Endodermal cell (in vitro differentiated cells): ENCODE data around the gene VIPR2. TPM values are rescaled to one million over a fixed set of nuclear protein-coding genes. Genes with fewer than 3 reads are reported as not detected.

Experiments used
- DNase-seq: peaks from one replicate; pipeline ENCODE4 v3.0.0-alpha.2; 2017
- H3K27ac ChIP-seq: 2 replicates; pipeline ENCODE4 v1.5.1; 2013; ENCODE audit warnings: mild to moderate bottlenecking, low read depth, low read length, moderate library complexity
- H3K27me3 ChIP-seq: 2 replicates; pipeline ENCODE4 v1.6.1; 2013; ENCODE audit warnings: mild to moderate bottlenecking, low read length, moderate library complexity; ENCODE audit not compliant: insufficient read depth, control insufficient read depth, poor library complexity, severe bottlenecking
- H3K36me3 ChIP-seq: 2 replicates; pipeline ENCODE4 v1.7.0; 2013; ENCODE audit warnings: mild to moderate bottlenecking, low read length, moderate library complexity; ENCODE audit not compliant: control insufficient read depth, insufficient read depth
- H3K4me1 ChIP-seq: one replicate; pipeline ENCODE4 v1.7.0; 2013; ENCODE audit warnings: low read length; ENCODE audit not compliant: control insufficient read depth, insufficient read depth
- H3K4me3 ChIP-seq: 2 replicates; pipeline ENCODE4 v1.5.1; 2013; ENCODE audit warnings: mild to moderate bottlenecking, low read length, moderate library complexity
- H3K9ac ChIP-seq: 2 replicates; pipeline ENCODE4 v1.6.1; 2013; ENCODE audit warnings: mild to moderate bottlenecking, low read length, moderate library complexity; ENCODE audit not compliant: poor library complexity, severe bottlenecking; ENCODE audit errors: extremely low read depth
- H3K9me3 ChIP-seq: 2 replicates; pipeline ENCODE4 v1.6.1; 2013; ENCODE audit warnings: mild to moderate bottlenecking, low read length, moderate library complexity; ENCODE audit not compliant: control insufficient read depth
- H3K27ac Mint-ChIP-seq: 2 replicates; pipeline ENCODE4 v1.8.0; 2020; ENCODE audit warnings: mixed read lengths
- H3K27me3 Mint-ChIP-seq: 2 replicates; pipeline ENCODE4 v1.8.0; 2021; ENCODE audit warnings: mild to moderate bottlenecking, mixed read lengths; ENCODE audit not compliant: insufficient read depth
- H3K36me3 Mint-ChIP-seq: 2 replicates; pipeline ENCODE4 v1.8.0; 2020; ENCODE audit warnings: low read depth, mixed read lengths
- H3K4me1 Mint-ChIP-seq: 2 replicates; pipeline ENCODE4 v1.8.0; 2020; ENCODE audit warnings: mixed read lengths
- H3K4me3 Mint-ChIP-seq: 2 replicates; pipeline ENCODE4 v1.8.0; 2020; ENCODE audit warnings: mild to moderate bottlenecking, moderate library complexity, mixed read lengths
- H3K9me3 Mint-ChIP-seq: 2 replicates; pipeline ENCODE4 v1.8.0; 2020; ENCODE audit warnings: mild to moderate bottlenecking, mixed read lengths
- CTCF ChIP-seq: fragments of 200-600 bp; sonication (generic); conservative IDR thresholded peaks from 2 replicates; pipeline ENCODE4 v1.5.0; 2021; ENCODE audit warnings: antibody characterized with exemption, mild to moderate bottlenecking
- WGBS, 2 experiments: methylation state at CpG; one replicate each; pipeline versions ENCODE4 v1.1.5 to v1.1.7; 2013; ENCODE audit warnings: missing lambda C conversion rate in 2 of 2, mixed read lengths in 1 of 2; ENCODE audit not compliant: insufficient coverage in 1 of 2, insufficient read length in 1 of 2; 5-methylcytosine and 5-hydroxymethylcytosine counted together
- total RNA-seq, 2 donors: library from RNA; stranded (reverse); fragmentation: NEBNext Ultra II Directional in 1 of 2; extraction: Animal tissue kit (Norgen Biotek cat#: 25700) in 1 of 2; gene quantifications; 2 replicates in 1 of 2; 3 replicates in 1 of 2; pipeline ENCODE4 v1.2.1, GENCODE V29; 2021

Gene VIPR2
- total RNA-seq, 2 donors from 2014 or later: 0.64 to 1.8 TPM

DNA sequence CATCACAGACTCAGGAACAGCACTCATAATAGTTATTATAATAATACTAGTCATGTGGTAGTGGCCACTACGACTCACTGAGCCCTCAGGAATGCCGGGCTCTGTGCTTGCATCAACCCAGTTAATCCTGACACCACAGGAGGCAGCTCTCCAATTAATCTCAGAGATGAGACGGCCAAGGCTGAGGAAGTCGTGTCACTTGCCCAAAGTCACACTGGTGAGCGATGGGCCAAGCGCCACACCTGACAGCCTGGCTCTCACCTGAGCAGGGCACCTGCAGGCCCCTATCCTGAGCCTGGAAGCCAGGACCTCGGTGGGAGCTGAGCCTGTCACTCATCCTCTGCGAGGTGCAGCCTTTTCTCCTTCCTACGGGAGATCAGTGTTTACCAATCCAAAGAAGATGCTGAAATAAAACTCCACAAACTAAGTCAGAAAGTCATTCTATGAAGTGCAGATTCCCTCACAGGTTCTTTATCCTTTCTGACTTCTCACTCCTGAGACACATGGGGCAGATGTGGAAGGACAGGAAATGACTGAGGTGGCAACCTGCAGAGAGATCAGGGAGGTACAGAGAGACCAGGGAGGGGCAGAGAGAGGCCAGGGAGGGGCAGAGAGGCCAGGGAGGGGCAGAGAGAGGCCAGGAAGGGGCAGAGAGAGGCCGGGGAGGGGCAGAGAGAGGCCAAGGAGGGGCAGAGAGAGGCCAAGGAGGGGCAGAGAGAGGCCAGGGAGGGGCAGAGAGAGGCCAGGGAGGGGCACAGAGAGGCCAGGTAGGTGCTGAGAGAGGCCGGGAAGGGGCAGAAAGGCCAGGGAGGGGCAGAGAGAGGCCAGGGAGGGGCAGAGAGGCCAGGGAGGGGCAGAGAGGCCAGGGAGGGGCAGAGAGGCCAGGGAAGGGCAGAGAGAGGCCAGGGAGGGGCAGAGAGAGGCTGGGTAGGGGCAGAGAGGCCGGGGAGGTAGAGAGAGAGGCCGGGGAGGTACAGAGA lies 38.5 kb downstream of the VIPR2 start:
- Histone ChIP-seq H3K4me1 (no peaks in the 10 kb centered on the region), H3K36me3 (no peaks in the 10 kb centered on the region), H3K9ac (no peak overlapping the region), H3K27ac (no peak overlapping the region), H3K27me3 (no peaks in the 10 kb centered on the region), H3K4me3 (no peak overlapping the region), H3K9me3 (peaks cover 8% of the 10 kb centered on the region)
- no peak for TF ChIP-seq CTCF
- DNase-seq: peak; percentile 83
- H3K36me3 Mint-ChIP-seq: peaks cover 10% of the 10 kb centered on the region
- H3K4me1 Mint-ChIP-seq: peaks cover 5% of the 10 kb centered on the region
- no peak overlapping the region for H3K4me3 Mint-ChIP-seq
- 52 to 68% methylated on average over 6 to 13 of the region's 13 CpGs for WGBS, 2 experiments
- H3K27ac Mint-ChIP-seq: peak overlapping the region; percentile 46
- no peaks in the 10 kb centered on the region for H3K27me3 Mint-ChIP-seq
- peaks cover 14% of the 10 kb centered on the region for H3K9me3 Mint-ChIP-seq

- H3K27me3 Mint-ChIP-seq: no peaks in the 10 kb centered on the region
- peaks cover 22% of the 10 kb centered on the region for H3K9me3 Mint-ChIP-seq
- no peaks in the 10 kb centered on the region for H3K36me3 ChIP-seq
- H3K27ac Mint-ChIP-seq: no peak overlapping the region
- no peak overlapping the region for H3K4me3 ChIP-seq
- no peak for DNase-seq
- no peaks in the 10 kb centered on the region for H3K4me1 ChIP-seq
- H3K27me3 ChIP-seq: no peaks in the 10 kb centered on the region
- H3K36me3 Mint-ChIP-seq: peaks cover 15% of the 10 kb centered on the region
- whole genome bisulfite sequencing, 2 experiments: 90 to 95% methylated on average over 8 to 14 of the region's 14 CpGs
- peaks cover 8% of the 10 kb centered on the region for H3K9me3 ChIP-seq
- H3K4me1 Mint-ChIP-seq: peaks cover 5% of the 10 kb centered on the region
- no peak overlapping the region for H3K9ac ChIP-seq
- no peak overlapping the region for H3K4me3 Mint-ChIP-seq
- TF ChIP-seq CTCF: no peak
- no peak overlapping the region for H3K27ac ChIP-seq
These were observed 39.4 kb downstream of the VIPR2 start for GRCh38 chr7:159105066-159105780.

DNA sequence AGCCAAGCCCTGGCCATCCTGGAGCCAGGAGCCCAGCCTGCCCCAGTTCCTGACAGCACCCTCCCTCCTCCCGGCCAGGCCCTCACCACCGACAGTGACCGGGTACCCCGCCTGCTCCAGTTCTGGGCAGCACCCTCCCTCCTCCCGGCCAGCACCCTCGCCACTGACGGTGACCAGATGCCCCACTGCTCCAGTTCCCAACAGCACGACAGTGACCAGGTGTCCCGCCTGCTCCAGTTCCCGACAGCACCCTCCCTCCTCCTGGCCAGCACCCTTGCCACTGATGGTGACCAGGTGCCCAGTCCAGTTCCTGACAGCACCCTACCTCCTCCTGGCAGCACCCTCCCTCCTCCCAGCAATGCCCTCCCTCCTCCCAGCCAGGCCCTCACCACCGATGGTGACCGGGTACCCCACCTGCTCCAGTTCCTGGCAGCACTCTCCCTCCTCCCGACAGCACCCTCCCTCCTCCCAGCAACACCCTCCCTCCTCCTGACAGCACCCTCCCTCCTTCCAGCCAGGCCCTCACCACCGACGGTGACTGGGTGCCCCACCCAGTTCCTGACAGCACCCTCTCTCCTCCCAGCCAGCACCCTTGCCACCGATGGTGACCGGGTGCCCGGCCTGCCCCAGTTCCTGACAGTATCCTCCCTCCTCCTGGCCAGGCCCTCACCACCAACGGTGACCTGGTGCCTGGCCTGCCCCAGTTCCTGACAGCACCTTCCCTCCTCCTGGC lies 40.3 kb downstream of the VIPR2 start:
- Histone ChIP-seq H3K36me3 (no peaks in the 10 kb centered on the region), H3K9me3 (peaks cover 8% of the 10 kb centered on the region), H3K4me1 (no peaks in the 10 kb centered on the region), H3K27me3 (no peaks in the 10 kb centered on the region), H3K9ac (no peak overlapping the region), H3K4me3 (no peak overlapping the region), H3K27ac (no peak overlapping the region)
- Mint-ChIP-seq H3K27me3 (no peaks in the 10 kb centered on the region), H3K36me3 (peaks cover 15% of the 10 kb centered on the region), H3K27ac (no peak overlapping the region), H3K4me1 (peaks cover 5% of the 10 kb centered on the region), H3K4me3 (no peak overlapping the region), H3K9me3 (peaks cover 24% of the 10 kb centered on the region)
- 89 to 94% methylated on average over 9 to 19 of the region's 19 CpGs for WGBS, 2 experiments
- no peak for DNase-seq
- TF ChIP-seq CTCF: no peak
